Common myeloid progenitor, CD34-positive (primary cell): ENCODE results near the gene RDH5.

ENCODE experiments used
- CTCF ChIA-PET: fragments of 350-600 bp; sonication (Branson Sonifier 250); formaldehyde crosslinking; loops from one replicate; lab custom pipeline; 2021; ENCODE audit warnings: antibody characterized with exemption; lab: Charles Lee
- POLR2A ChIA-PET: fragments of 350-600 bp; sonication (Branson Sonifier 250); formaldehyde crosslinking; loops from one replicate; lab custom pipeline; 2021; ENCODE audit warnings: antibody characterized with exemption; lab: Charles Lee
- DNase-seq, 3 donors: peaks; one replicate each; pipeline versions ENCODE4 v3.0.0 to v3.0.0-alpha.2; 2013
- H3K27ac ChIP-seq, 2 experiments: 1 replicate in 1 of 2; 2 replicates in 1 of 2; pipeline ENCODE4 v1.7.0; 2013; ENCODE audit warnings: inconsistent platforms in 2 of 2, low read length in 2 of 2, mild to moderate bottlenecking in 2 of 2, low read depth in 1 of 2, moderate library complexity in 1 of 2; ENCODE audit not compliant: severe bottlenecking in 2 of 2, insufficient read depth in 1 of 2, poor library complexity in 1 of 2
- H3K27me3 ChIP-seq, 5 experiments: replicated peaks in 2 of 5; 1 replicate in 3 of 5; 2 replicates in 2 of 5; pipeline versions ENCODE4 v1.6.1 to v1.7.0; 2013; ENCODE audit warnings: low read length in 4 of 5, mild to moderate bottlenecking in 2 of 5, moderate library complexity in 2 of 5, inconsistent platforms in 1 of 5; ENCODE audit not compliant: insufficient read depth in 5 of 5, control insufficient read depth in 4 of 5
- H3K36me3 ChIP-seq, 4 experiments: 1 replicate in 2 of 4; 2 replicates in 2 of 4; pipeline versions ENCODE4 v1.6.1 to v1.7.0; 2013; ENCODE audit warnings: low read length in 3 of 4, control low read depth in 1 of 4, mild to moderate bottlenecking in 1 of 4; ENCODE audit not compliant: control insufficient read depth in 4 of 4, insufficient read depth in 4 of 4
- H3K4me1 ChIP-seq, 4 experiments: 1 replicate in 3 of 4; 2 replicates in 1 of 4; pipeline versions ENCODE4 v1.6.1 to v1.7.1; 2013; ENCODE audit warnings: low read length in 3 of 4, mild to moderate bottlenecking in 3 of 4, control low read depth in 1 of 4, inconsistent platforms in 1 of 4, moderate library complexity in 1 of 4; ENCODE audit not compliant: control insufficient read depth in 4 of 4, insufficient read depth in 4 of 4; ENCODE audit errors: control extremely low read depth in 1 of 4
- H3K4me3 ChIP-seq, 7 experiments: 1 replicate in 4 of 7; 2 replicates in 3 of 7; pipeline versions ENCODE4 v1.5.1 to v1.7.0; 2013; ENCODE audit warnings: mild to moderate bottlenecking in 7 of 7, low read length in 6 of 7, moderate library complexity in 6 of 7, inconsistent platforms in 2 of 7, low read depth in 2 of 7, control low read depth in 1 of 7; ENCODE audit not compliant: insufficient read depth in 4 of 7, control insufficient read depth in 1 of 7; ENCODE audit errors: extremely low read depth in 1 of 7
- H3K9me3 ChIP-seq, 5 experiments: 1 replicate in 4 of 5; 2 replicates in 1 of 5; pipeline versions ENCODE4 v1.6.1 to v1.7.1; 2013; ENCODE audit warnings: low read length in 4 of 5, mild to moderate bottlenecking in 2 of 5, inconsistent platforms in 1 of 5, low read depth in 1 of 5, moderate library complexity in 1 of 5; ENCODE audit not compliant: control insufficient read depth in 4 of 5, insufficient read depth in 2 of 5; ENCODE audit errors: control extremely low read depth in 1 of 5
- WGBS: methylation state at CpG from one replicate; pipeline ENCODE4 v1.1.5; 2013; ENCODE audit not compliant: insufficient coverage; 5-methylcytosine and 5-hydroxymethylcytosine counted together

Gene RDH5

DNA sequence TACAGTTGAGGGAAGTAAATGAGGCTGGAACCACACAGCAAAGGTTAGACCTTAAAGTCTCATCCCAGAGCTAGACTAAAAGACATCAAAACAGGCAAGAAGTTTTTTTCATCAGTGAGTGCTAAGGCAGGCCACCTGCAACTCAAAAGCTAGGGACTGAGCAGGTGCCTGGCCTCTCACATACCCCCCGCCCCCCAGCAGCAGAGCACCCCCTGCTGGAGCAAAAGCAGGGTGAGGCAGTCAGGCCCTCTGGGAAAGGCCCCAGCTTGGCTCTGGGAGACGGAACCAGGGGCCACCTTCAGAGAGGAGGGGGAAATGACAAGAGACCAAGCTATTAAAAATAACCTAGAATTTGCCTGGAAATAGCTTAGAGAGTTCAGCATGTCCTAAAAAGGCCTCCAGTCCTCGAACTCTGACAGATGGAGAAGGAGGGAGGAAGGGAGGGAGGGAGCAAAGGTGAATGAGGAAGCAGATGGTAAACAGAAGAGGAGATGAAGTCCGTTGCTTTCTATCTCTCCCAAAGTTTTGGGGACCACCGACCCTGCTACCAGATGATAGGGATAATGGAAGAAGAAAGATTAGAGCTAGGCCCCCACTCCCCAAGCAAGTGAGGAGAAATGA lies 14.3 kb upstream of the RDH5 start:
- POLR2A ChIA-PET: no interaction called here
- DNase-seq: peak in 2 of 3 donors; percentile 38 to 45

DNA sequence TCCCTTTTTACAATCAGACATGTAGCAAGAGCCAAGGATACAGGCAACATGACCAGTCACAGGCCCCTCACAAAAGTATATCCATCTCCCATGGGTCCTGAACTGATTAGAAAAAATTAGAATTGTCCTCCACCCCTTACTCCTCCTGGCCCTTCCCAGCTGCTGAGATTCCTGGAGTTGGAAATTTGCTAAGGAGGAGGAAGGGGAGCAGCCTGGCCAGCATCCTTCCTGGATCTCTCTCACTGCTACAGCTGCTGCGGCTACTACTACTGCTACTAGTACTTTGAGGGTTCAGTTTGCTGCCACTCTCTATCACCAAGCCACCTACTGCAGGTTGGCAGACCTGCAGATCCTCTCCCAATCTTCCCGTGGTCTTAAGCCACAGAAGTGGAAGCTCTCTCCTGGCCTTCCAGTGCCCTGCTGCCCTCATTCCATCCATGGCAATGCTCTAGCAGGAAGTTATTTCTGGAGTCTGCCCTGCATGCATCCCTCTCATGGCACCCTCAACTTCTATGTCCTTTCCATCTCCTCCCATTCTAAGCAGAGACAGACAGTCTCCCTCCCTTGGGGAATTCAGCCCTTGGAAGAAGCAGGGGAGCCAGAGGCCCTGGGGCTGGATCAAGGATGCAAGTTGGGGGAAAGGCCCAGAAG lies 13.5 kb upstream of the RDH5 start:
- no peak overlapping the region for H3K27ac ChIP-seq
- H3K4me1 ChIP-seq: peaks cover 11 to 21% (median 16%) of the 10 kb centered on the region in 4 experiments
- peak overlapping the region in 2 of 7 experiments; percentile 60 to 67 for H3K4me3 ChIP-seq
- WGBS: 92% methylated on average over 2 of the region's 2 CpGs
- POLR2A ChIA-PET: no interaction called here
- H3K9me3 ChIP-seq: no peaks in the 10 kb centered on the region
- peaks cover 0 to 32% (median 14%) of the 10 kb centered on the region in 5 experiments for H3K27me3 ChIP-seq
- CTCF ChIA-PET: interaction anchor here (0.7 to 2.7 kb wide), 9 partner anchors 10 to 50 kb away, joined by 3 to 19 read pairs (median 4); partner anchors contain the start of genes BLOC1S1 and RDH5
- DNase-seq: no peak
- H3K36me3 ChIP-seq: no peaks in the 10 kb centered on the region

More for the DNA sequence above, 14.3 kb upstream of the RDH5 start:
- peaks cover 11 to 22% (median 16%) of the 10 kb centered on the region in 4 experiments for H3K4me1 ChIP-seq
- H3K9me3 ChIP-seq: no peaks in the 10 kb centered on the region
- no peak overlapping the region for H3K4me3 ChIP-seq
- 30% methylated on average over 4 of the region's 5 CpGs for whole genome bisulfite sequencing
- no peaks in the 10 kb centered on the region for H3K36me3 ChIP-seq
- H3K27ac ChIP-seq: no peak overlapping the region
- CTCF ChIA-PET: interaction anchor here (0.7 to 2.7 kb wide), 10 partner anchors 10 to 49 kb away, joined by 3 to 19 read pairs (median 4); partner anchors contain the start of genes BLOC1S1 and RDH5
- H3K27me3 ChIP-seq: peaks cover 0 to 32% (median 14%) of the 10 kb centered on the region in 5 experiments

- H3K4me1 ChIP-seq: peaks cover 11 to 21% (median 16%) of the 10 kb centered on the region in 4 experiments
- peaks cover 0 to 32% (median 14%) of the 10 kb centered on the region in 5 experiments for H3K27me3 ChIP-seq
- H3K4me3 ChIP-seq: peak overlapping the region; percentile 12 to 76 (median 43)
- H3K27ac ChIP-seq: no peak overlapping the region
- ChIA-PET CTCF (interaction anchor here (2.3 kb wide), 1 partner anchor 9 kb away, joined by 7 read pairs; the partner anchor contains the start of gene BLOC1S1), POLR2A (no interaction called here)
- 14% methylated on average over 18 of the region's 22 CpGs for WGBS
- H3K36me3 ChIP-seq: no peaks in the 10 kb centered on the region
- DNase-seq: peak in 2 of 3 donors; percentile 55 to 72
- no peaks in the 10 kb centered on the region for H3K9me3 ChIP-seq
Observed at GRCh38 chr12:55707219-55707671, 12.9 kb upstream of the RDH5 start.

- Histone ChIP-seq H3K27me3 (peaks cover 0 to 32% (median 14%) of the 10 kb centered on the region in 5 experiments), H3K36me3 (no peaks in the 10 kb centered on the region), H3K27ac (no peak within 1 kb of the TSS), H3K4me3 (peak within 1 kb of the TSS; percentile 12 to 76 (median 47)), H3K9me3 (no peaks in the 10 kb centered on the region), H3K4me1 (peaks cover 11 to 21% (median 16%) of the 10 kb centered on the region in 4 experiments)
- WGBS: under 1% methylated on average over 17 of the region's 39 CpGs
- DNase-seq: peak in 2 of 3 donors; percentile 28 to 37
- ChIA-PET CTCF (interaction anchor here (2.3 kb wide), 1 partner anchor 8 kb away, joined by 7 read pairs; the partner anchor contains the start of gene BLOC1S1), POLR2A (no interaction called here)
Observed at GRCh38 chr12:55707841-55708694, 12.1 kb upstream of the RDH5 start, which contains the start of gene ITGA7. Gene ITGA7 (minus strand): TSS chr12:55707904. CDS start chr12:55707682, 222 bp downstream.

DNA sequence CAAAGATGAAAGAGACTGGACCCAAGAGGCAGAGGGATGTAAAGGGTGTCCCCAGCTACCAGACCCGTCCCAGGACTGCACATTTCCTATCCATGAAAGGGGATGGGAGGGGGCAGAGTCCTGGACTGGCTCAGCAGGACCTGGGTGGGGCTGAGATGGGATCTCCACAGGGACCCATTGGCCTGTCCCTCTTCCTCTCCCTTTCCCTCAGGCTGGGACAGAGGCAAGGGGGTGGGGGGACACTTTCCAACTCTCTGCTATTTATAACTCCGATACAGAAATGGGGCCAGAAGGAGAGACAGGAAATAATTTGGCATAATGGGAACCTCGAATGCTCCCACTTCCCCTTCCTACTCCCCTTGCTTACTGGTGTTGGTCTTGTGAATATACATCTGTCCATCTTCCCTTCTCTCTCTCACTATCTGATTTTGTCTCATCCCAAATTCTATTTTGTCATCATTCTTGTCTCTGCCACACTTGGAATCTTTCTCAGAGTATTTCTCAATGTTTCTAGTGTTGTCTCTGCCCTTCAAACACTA lies 11.4 kb upstream of the RDH5 start:
- Histone ChIP-seq H3K27ac (no peak overlapping the region), H3K4me3 (peak overlapping the region in 3 of 7 experiments; percentile 39 to 67 (median 60)), H3K4me1 (peaks cover 11 to 21% (median 16%) of the 10 kb centered on the region in 4 experiments), H3K27me3 (peaks cover 0 to 32% (median 14%) of the 10 kb centered on the region in 5 experiments), H3K9me3 (no peaks in the 10 kb centered on the region), H3K36me3 (no peaks in the 10 kb centered on the region)
- ChIA-PET CTCF (no interaction called here), POLR2A (no interaction called here)
- 0% methylated on average over 3 of the region's 3 CpGs for WGBS
- no peak for DNase-seq

DNA sequence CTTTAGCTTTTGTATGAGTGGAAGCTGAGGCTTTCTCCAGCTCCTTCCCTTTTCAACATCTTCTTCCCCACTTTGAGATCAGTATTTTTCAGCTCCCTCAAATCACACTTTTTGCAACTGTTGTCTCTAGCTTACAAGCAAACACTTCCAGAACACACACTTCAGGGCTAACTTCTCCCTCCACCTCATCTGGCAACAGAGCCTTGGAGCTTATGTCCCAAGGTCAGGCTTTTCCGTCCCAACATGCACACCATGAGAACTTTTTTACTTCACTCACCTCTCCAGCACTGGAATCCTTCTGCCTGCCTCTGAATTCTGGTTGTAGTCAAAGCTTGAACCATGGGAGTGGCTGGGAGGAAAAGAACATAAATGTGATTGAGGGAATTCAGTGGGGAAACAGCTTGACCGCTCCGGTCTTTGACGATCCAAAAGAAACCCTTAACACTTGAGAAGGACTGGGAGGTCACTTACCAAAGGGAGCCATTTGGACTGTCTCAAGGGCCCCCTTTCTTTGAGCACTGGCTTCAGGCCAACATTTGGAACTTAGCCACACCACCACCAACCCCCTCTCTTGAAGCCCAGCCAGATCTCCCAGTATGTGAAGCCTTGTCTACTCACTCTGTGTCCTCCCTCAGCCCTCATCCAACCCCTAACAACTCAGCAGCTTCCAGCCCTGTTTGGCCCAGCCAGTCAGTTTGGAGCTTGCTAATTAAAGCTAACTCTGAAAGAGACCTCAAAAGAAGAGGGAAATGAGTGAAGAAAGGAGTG lies 8.2 kb upstream of the RDH5 start:
- ChIA-PET POLR2A (no interaction called here), CTCF (interaction anchor here (0.6 to 2.2 kb wide), 5 partner anchors 9 to 987 kb away, joined by 3 to 10 read pairs (median 4); no protein-coding TSS in a partner anchor)
- WGBS: 97% methylated on average over 3 of the region's 4 CpGs
- Histone ChIP-seq H3K27me3 (peaks cover 0 to 24% (median 9%) of the 10 kb centered on the region in 5 experiments), H3K4me3 (no peak overlapping the region), H3K4me1 (peaks cover 14 to 34% (median 28%) of the 10 kb centered on the region in 4 experiments), H3K36me3 (no peaks in the 10 kb centered on the region), H3K9me3 (no peaks in the 10 kb centered on the region), H3K27ac (no peak overlapping the region)
- DNase-seq: no peak
